MM.1S (cell line): ENCODE data around the gene RASSF3.

Experiments used
- CTCF ChIP-seq: fragments of 300-600 bp; sonication (generic); IDR thresholded peaks from 2 replicates; pipeline ENCODE4 v1.5.1; 2016; ENCODE audit warnings: antibody characterized with exemption, low read length, mixed read lengths
- EZH2 ChIP-seq: fragments of 300-600 bp; sonication (generic); optimal IDR thresholded peaks from 2 replicates; pipeline ENCODE3; 2017; ENCODE audit warnings: low read depth, mild to moderate bottlenecking, antibody characterized with exemption, low read length, mixed read lengths
- EZH2phosphoT487 ChIP-seq: fragments of 300-600 bp; sonication (generic); IDR thresholded peaks from 2 replicates; pipeline ENCODE4 v1.6.1; 2018; ENCODE audit warnings: antibody characterized with exemption, low read length

- TF ChIP-seq EZH2phosphoT487 (no peak), EZH2 (no peak), CTCF (no peak)
Observed at GRCh38 chr12:64621257-64621942, 11.1 kb downstream of the RASSF3 start.
